ENCODE results near the gene LUZP1. TPM values are rescaled to one million over a fixed set of nuclear protein-coding genes. Genes with fewer than 3 reads are reported as not detected.

LUZP1 gene
- total and polyA plus RNA-seq, 9 donors, result 6.8 to 30.7 (median 23.2) TPM

- no peaks in the 10 kb centered on the region for H3K27me3 ChIP-seq
- intact Hi-C loops (cut with DNase I), result no loop called here
- H3K36me3 ChIP-seq, result no peaks in the 10 kb centered on the region
- TF ChIP-seq EP300 (IDR thresholded peaks at IDR 0.05), result no peak
- TF ChIP-seq, protein P1, sequence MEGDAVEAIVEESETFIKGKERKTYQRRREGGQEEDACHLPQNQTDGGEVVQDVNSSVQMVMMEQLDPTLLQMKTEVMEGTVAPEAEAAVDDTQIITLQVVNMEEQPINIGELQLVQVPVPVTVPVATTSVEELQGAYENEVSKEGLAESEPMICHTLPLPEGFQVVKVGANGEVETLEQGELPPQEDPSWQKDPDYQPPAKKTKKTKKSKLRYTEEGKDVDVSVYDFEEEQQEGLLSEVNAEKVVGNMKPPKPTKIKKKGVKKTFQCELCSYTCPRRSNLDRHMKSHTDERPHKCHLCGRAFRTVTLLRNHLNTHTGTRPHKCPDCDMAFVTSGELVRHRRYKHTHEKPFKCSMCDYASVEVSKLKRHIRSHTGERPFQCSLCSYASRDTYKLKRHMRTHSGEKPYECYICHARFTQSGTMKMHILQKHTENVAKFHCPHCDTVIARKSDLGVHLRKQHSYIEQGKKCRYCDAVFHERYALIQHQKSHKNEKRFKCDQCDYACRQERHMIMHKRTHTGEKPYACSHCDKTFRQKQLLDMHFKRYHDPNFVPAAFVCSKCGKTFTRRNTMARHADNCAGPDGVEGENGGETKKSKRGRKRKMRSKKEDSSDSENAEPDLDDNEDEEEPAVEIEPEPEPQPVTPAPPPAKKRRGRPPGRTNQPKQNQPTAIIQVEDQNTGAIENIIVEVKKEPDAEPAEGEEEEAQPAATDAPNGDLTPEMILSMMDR (IDR thresholded peaks at IDR 0.05), result no peak
- no peak for TF ChIP-seq POLR2A (IDR thresholded peaks at IDR 0.05)
- 41 to 49% (median 45%) methylated on average over 4 of the region's 4 CpGs for WGBS, 3 donors
- peaks cover 8% of the 10 kb centered on the region for H3K4me1 ChIP-seq (ENCODE audit: insufficient read depth)
- no peak overlapping the region for H3K4me3 ChIP-seq
- no peak for DNase-seq
- no peak overlapping the region for H3K27ac ChIP-seq
- H3K9me3 ChIP-seq, result no peaks in the 10 kb centered on the region
Observed at GRCh38 chr1:23171181-23171755, 2.6 kb upstream of the LUZP1 start.

DNA sequence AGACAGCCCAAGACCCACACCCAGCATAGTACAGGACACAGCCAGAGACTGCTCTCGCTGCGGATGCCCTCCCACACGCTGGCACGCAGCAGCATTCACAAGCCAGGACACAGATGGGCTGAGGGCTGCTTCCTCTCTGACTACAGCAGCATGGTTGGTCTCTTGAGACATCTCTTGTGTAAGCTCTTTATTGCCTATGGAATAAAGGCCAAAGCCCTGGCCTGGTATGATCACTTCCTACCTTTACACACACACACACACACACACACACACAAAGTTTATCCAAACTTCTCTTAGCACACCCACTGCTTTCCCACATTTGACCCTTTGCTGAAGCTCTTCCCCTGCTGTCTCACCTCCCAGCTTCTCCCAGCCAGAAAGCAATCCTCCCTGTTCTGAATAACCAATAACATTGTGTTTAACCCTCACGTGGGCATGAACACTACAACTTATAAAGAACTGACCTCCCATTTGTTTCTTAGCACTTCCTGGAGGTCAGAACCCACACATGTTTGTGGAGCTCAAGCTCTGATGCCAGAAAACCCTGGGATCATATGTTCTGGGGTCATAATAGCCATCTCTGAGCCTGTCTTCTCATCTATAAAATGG is 1.2 kb upstream of the LUZP1 start:
- Histone ChIP-seq H3K27ac (peak overlapping the region; percentile 6 to 85), H3K4me3 (no peak overlapping the region), H3K27me3 (no peaks in the 10 kb centered on the region), H3K9me3 (no peaks in the 10 kb centered on the region), H3K4me1 (ENCODE audit: insufficient read depth) (peaks cover 8% of the 10 kb centered on the region), H3K36me3 (no peaks in the 10 kb centered on the region)
- TF ChIP-seq, protein P1 (IDR thresholded peaks at IDR 0.05), result no peak
- TF ChIP-seq POLR2A (IDR thresholded peaks at IDR 0.05), result no peak
- TF ChIP-seq EP300 (IDR thresholded peaks at IDR 0.05), result no peak
- DNase-seq, result peak; percentile 49 to 73 (median 65)
- intact Hi-C loops (cut with DNase I), result loop anchor here in 1 of 4 donors (5.0 kb wide), 1 partner anchor 48 kb away; no protein-coding TSS in a partner anchor
- 0 to 4% (median 2%) methylated on average over 5 of the region's 5 CpGs for WGBS, 3 donors

GRCh38 chr1:23169195-23169575 is 529 bp upstream of the LUZP1 start:
- H3K27ac ChIP-seq, result peak overlapping the region; percentile 6 to 85
- 42 to 54% (median 43%) methylated on average over 14 of the region's 14 CpGs for WGBS, 3 donors
- peaks cover 8% of the 10 kb centered on the region for H3K4me1 ChIP-seq (ENCODE audit: insufficient read depth)
- H3K36me3 ChIP-seq, result no peaks in the 10 kb centered on the region
- no peaks in the 10 kb centered on the region for H3K27me3 ChIP-seq
- H3K9me3 ChIP-seq, result no peaks in the 10 kb centered on the region
- TF ChIP-seq POLR2A (IDR thresholded peaks at IDR 0.05) (no peak), EP300 (IDR thresholded peaks at IDR 0.05) (no peak)
- TF ChIP-seq, protein P1 (IDR thresholded peaks at IDR 0.05), result no peak
- intact Hi-C loops (cut with DNase I), result loop anchor here in 1 of 4 donors (5.0 kb wide), 1 partner anchor 47 kb away; no protein-coding TSS in a partner anchor
- DNase-seq, result no peak
- H3K4me3 ChIP-seq, result peak overlapping the region; percentile 78

DNA sequence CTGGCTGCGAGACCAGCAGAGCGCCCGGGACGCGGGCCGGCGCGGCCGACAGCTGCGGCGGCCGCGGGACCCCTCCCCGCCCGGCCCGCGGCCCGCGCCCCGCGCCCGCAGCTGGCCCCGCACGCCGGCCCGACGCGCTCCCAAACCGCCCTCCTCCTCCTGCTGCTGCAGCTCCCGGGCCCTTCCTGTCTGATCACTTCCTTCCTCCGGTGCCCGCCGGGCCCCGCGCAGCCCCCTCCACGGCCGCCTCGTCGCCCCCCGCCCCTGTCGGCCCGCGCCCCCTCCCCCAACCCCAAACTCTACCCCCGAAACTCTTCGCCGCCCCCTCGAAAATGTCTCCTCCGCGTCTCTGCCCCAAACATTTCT is 594 bp downstream of the LUZP1 start:
- DNase-seq, result peak; percentile 28 to 56 (median 49)
- Histone ChIP-seq H3K4me3 (peak overlapping the region; percentile 78), H3K9me3 (no peaks in the 10 kb centered on the region), H3K4me1 (ENCODE audit: insufficient read depth) (peaks cover 8% of the 10 kb centered on the region), H3K27me3 (no peaks in the 10 kb centered on the region), H3K27ac (peak overlapping the region; percentile 85 to 87), H3K36me3 (no peaks in the 10 kb centered on the region)
- TF ChIP-seq, protein P1 (IDR thresholded peaks at IDR 0.05), result no peak
- no peak for TF ChIP-seq POLR2A (IDR thresholded peaks at IDR 0.05)
- no peak for TF ChIP-seq EP300 (IDR thresholded peaks at IDR 0.05)
- intact Hi-C loops (cut with DNase I), result loop anchor here in 1 of 4 donors (5.0 kb wide), 1 partner anchor 46 kb away; no protein-coding TSS in a partner anchor
- WGBS, 3 donors, result 0 to 2% (median 1%) methylated on average over 12 to 49 of the region's 49 CpGs

All from ovary (tissue), 9 donors.